GDM1 (cell line): ENCODE measurements around the gene NEURL2.
"Not testable (repeated sequence)": the region's sequence is repeated elsewhere in the genome, so short reads cannot be mapped to it uniquely, and the experiment has no call there.

Source experiments
- DNase-seq: peaks from one replicate; lab custom pipeline; 2025; lab: John Stamatoyannopoulos, UW

NEURL2 gene

GRCh38 chr20:45920462-45921336 is 29.7 kb upstream of the NEURL2 start:
- DNase-seq, result no peak

DNA sequence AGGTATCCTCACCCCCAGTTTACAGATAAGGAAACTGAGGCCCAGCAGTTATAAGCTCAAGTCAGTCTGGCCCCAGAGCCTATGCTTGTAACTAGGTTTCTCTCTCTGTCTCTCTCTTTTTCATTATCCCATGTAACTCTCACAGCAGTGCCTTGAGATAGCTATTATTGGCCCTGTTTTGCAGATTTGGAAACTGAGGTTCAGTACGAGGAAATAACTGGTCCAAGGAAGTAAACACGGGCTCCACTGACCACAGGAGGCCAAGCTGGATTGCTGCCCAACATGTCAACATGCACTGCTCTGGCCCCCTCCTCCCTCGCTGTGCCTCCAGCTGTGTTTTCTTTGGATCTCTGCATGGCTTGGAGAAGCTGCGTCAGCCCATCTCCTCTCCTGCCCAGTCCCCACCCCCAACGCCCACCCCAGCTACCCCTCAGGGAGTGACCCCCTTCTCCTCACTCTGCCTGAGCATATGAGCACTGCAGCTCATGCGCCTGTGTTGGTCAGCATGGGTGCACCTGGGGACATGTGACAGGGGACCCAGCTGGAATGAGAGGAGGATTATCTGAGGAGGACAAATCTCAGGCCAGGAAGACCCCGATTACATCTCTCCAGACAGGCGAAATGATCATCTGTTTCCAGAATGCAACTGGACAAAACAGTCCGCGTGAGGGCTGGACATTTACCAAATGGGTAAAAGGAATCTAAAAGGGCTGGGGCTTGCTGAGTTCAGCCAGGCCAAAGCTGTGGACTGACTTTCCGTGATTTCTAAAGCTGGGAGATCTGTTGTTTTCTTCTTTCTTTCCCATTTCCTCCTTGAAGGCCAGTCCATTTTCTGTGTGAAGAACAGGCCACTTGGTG is 28.8 kb upstream of the NEURL2 start:
- DNase-seq, result no peak

GRCh38 chr20:45918779-45919537 is 27.9 kb upstream of the NEURL2 start:
- no peak for DNase-seq

DNA sequence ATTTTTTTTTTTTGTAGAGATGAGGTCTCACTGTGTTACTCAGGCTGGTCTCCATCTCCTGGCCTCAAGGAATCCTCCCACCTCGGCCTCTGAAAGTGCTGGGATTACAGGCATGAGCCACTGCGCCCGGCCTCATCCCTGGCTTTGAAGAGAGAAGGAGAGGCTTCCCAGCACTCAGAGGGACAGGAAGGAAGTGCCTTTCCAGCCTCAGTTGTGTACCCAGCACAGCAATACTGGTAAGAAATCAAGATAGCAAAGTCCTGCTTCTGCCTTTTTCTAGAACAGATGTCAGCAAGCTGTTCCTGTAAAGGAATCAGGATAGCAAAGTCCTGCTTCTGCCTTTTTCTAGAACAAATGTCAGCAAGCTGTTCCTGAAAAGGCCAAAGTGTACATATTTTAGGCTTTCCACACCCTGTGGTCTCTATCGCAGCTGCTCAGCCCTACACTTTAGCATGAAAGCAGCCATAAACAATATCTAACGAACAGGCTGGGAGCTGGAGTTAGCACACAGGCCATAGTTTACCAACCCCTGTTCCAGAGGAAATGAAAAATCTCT is 27.3 kb upstream of the NEURL2 start:
- no peak for DNase-seq

GRCh38 chr20:45917790-45918141 is 26.8 kb upstream of the NEURL2 start:
- no peak for DNase-seq

DNA sequence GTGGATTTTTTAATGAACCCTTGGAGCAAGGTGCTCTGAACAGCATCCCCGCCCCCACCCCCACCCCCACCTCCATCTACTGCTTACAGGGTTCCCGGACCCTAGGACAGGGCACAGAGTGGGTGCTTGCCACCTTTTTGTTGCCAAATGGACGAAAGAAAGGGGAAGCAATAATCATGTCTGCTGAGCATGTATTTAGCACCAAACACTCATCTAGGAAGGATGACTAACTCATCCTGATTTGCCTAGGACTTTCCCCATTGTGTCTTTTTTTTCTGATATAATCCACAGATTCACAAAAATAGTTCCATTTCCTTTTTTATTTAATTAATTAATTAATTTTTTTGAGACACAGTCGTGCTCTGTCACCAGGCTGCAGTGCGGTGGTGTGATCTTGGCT is 22.1 kb upstream of the NEURL2 start:
- DNase-seq, result no peak

GRCh38 chr20:45912344-45912682 is 21.3 kb upstream of the NEURL2 start:
- DNase-seq, result no peak

- DNase-seq, result peak; percentile 55
Observed at GRCh38 chr20:45911486-45912343, 20.7 kb upstream of the NEURL2 start, which contains the start of gene PLTP. PLTP (minus strand) TSS chr20:45912155; CDS start chr20:45911452, 703 bp downstream.

GRCh38 chr20:45910670-45911485 is 19.9 kb upstream of the NEURL2 start:
- DNase-seq, result peak; percentile 100

DNA sequence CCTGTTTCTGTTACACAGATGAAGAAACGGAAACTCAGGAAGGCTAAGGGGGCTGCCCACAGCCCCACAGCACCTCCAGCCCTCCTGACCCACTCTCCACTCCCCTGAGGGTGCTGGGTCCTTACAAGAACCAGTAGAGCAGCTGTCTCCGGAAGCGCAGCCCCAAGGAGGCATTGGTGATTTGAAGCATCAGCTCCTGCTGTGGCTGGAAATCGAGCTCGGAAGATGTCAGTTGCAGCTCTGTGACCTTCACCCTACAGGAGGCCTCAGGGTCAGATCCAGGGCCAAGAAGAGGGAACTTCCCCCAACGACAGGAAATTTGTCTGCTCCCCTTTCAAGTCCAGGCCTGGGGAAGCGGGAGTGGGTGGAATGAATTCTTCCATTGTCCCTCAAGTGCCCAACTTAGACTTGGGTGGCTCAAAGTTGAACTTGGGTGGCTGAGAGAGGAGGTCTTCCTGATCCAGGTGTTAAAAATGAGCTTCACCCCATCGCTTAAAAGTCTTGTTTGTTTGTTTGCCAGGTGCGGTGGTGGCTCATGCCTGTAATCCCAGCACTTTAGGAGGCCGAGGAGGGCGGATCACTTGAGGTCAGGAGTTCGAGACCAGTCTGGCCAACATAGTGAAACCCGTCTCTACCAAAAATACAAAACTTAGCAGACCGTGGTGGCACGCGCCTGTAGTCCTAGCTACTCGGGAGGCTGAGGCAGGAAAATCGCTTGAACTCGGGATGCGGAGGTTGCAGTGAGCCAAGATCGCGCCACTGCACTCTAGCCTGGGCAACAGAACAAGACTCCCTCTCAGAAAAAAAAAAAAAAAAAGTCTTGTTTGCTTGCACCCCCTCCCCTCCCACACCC is 19.0 kb upstream of the NEURL2 start:
- no peak for DNase-seq

DNA sequence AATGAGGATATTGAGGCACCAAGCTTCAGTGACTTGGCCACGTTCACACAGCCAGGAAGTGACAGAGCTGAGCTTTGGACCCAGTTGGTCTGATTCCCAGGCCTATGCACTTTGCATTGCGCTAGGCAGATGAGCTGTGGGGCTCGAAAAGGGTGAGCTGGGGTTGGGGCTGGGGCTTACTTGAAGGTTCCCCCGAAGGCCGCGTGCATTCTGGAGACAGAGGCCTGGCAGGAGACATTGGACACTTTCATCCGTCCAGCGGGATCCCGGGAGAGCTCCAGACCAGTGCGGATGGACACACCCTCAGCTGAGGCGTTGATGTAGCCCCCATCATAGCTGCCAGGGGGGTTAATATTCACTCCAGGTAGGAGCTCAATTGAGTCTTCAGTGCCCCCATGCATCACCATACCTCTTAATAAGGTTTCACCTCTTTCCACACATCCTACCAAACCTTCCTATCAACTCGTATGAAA is 18.4 kb upstream of the NEURL2 start:
- DNase-seq, result no peak

DNA sequence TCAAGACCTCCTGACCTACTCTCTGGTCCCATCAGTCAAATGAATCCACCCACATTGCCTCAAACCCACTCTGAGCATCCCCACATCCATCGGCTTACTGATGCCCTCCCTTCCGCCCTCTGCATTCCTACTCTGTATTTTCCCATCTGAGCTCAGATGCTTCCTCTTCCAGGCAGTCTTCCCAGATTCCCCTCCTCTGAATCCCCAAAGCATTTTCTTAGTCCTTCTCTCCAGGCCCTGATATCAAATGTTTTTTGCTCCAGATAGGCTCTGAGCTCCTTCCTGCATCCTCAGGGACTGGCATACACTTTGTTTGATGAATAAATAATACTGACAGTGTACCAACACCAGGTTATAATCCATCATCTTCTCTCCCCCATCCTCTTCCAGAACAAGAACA is 17.1 kb upstream of the NEURL2 start:
- no peak for DNase-seq

DNA sequence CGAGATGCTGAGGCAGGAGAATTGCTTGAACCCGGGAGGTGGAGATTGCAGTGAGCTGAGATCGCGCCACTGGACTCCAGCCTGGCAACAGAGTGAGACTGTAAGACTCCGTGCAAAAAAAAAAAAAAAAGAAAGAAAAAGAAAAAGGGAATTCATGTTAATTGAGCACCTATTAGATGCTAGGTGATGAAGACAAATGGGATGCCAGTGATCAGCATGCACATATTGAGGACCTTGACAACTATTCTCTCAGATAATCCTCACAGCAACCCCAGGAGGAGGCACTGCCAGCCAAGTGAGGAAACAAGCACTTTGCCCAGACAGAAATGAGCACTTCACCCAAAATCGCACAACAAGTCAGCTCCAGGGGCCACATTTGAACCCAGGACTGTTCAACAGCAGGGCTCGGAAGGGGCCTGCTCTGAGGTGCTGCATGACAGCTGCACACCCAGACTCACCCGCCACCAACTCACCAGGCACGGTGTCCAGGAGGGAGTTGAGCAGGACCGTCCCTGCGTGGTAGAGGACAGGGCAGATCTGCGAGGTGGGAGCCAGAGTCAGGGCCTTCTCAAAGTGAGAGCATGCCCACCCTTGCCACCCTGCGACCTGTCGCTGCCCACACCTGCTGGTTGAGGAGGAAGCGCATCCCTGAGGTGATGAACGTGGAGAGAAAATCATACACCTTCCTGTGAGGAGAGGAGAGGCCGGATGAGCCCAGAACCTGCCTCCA is 16.4 kb upstream of the NEURL2 start:
- no peak for DNase-seq

- no peak for DNase-seq
Observed at GRCh38 chr20:45905505-45906079, 14.6 kb upstream of the NEURL2 start.

- no peak for DNase-seq
Observed at GRCh38 chr20:45904583-45905504, 13.8 kb upstream of the NEURL2 start.

GRCh38 chr20:45902199-45902701 is 11.2 kb upstream of the NEURL2 start:
- DNase-seq, result no peak

GRCh38 chr20:45901332-45901731 is 10.3 kb upstream of the NEURL2 start:
- DNase-seq, result not testable (repeated sequence)
